Measurements from ENCODE around the gene ARNT2.

DNA sequence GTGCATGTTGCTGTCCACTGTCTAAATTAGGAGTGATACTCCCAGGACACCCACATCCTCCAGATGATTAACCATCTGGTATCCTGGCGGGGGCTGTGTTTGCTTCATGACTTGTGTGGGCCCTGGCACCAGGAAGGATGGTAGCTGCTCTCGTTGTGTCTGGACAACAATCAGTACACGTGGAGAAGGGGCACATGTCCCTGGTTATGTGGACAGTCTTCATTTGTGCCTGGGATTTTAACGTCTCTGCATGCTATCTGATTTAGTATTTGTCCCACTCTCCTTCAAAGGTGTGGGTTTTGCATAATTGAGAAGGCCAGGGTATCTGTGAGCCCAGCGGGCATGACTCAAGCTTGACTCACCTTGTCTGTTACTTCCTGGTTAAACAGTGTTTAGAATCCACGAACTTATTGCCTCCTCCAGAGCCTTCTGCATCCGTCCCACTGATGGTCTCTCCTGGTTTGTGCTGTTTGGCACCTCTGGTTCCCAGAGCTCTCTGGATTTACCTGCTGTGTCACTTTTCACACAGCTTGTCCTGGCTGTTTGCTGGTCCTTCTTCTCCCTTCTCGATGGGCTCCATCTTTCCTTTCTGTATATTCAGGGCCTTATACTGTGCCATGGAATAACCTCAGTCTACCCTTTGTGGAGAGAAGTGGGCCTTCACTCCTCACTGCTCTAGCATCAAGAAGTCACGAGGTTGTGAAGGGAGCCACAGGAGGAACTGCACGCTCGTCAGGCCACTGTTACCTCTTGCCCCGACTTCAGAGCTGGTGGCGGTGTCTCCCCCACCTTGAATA lies 32.5 kb downstream of the ARNT2 start:
- no peak for TF ChIP-seq POLR2A (IDR thresholded peaks at IDR 0.05; ENCODE audit: extremely low read depth, insufficient read length)
- TF ChIP-seq, protein P1, sequence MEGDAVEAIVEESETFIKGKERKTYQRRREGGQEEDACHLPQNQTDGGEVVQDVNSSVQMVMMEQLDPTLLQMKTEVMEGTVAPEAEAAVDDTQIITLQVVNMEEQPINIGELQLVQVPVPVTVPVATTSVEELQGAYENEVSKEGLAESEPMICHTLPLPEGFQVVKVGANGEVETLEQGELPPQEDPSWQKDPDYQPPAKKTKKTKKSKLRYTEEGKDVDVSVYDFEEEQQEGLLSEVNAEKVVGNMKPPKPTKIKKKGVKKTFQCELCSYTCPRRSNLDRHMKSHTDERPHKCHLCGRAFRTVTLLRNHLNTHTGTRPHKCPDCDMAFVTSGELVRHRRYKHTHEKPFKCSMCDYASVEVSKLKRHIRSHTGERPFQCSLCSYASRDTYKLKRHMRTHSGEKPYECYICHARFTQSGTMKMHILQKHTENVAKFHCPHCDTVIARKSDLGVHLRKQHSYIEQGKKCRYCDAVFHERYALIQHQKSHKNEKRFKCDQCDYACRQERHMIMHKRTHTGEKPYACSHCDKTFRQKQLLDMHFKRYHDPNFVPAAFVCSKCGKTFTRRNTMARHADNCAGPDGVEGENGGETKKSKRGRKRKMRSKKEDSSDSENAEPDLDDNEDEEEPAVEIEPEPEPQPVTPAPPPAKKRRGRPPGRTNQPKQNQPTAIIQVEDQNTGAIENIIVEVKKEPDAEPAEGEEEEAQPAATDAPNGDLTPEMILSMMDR (IDR thresholded peaks at IDR 0.05; ENCODE audit: low read depth, low read length): no peak

Data from NB4 (cell line).